Nephron progenitor cell (in vitro differentiated cells): ENCODE results near the gene PHRF1.
A peak's percentile ranks its signal among the peaks of the same experiment; 100 is the strongest.

Experiments
- DNase-seq: peaks from one replicate; pipeline ENCODE4 v3.0.0; 2021
- H3K27ac Mint-ChIP-seq: 2 replicates; pipeline ENCODE4 v1.8.0; 2021; ENCODE audit warnings: mild to moderate bottlenecking, moderate library complexity, mixed read lengths
- H3K27me3 Mint-ChIP-seq: 2 replicates; pipeline ENCODE4 v1.8.0; 2021; ENCODE audit warnings: mild to moderate bottlenecking, low read depth, mixed read lengths; ENCODE audit not compliant: poor library complexity
- H3K36me3 Mint-ChIP-seq: 2 replicates; pipeline ENCODE4 v1.8.0; 2021; ENCODE audit warnings: low read depth, mixed read lengths
- H3K4me1 Mint-ChIP-seq: 2 replicates; pipeline ENCODE4 v1.8.0; 2021; ENCODE audit warnings: mixed read lengths
- H3K4me3 Mint-ChIP-seq: 2 replicates; pipeline ENCODE4 v1.8.0; 2021; ENCODE audit warnings: mild to moderate bottlenecking, moderate library complexity, mixed read lengths
- H3K9me3 Mint-ChIP-seq: 2 replicates; pipeline ENCODE4 v1.8.0; 2021; ENCODE audit warnings: mild to moderate bottlenecking, moderate library complexity, mixed read lengths
- TF ChIP-seq, protein P1 (sequence below): fragments of 200-600 bp; sonication (generic); IDR thresholded peaks from 2 replicates; pipeline ENCODE4 v1.5.0; 2021; ENCODE audit warnings: antibody characterized with exemption

PHRF1 gene

DNA sequence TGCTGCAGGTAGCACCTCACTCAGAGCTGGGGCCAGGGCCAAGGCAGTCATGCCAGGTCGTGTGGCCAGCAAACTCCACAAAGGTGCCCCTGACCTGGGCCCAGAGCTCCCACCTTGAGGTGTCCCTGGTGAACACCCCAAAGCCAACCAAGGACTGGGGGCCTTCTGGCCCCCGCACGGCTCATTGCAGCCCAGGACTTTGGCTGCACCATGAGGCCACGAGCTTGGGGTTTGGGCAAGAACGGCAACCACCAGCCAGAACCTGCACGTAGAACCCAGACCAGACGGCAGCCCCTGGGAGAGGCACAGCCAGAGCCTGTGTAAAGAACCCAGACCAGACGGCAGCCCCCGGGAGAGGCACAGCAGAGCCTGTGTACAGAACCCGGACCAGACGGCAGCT is 31.1 kb upstream of the PHRF1 start:
- Mint-ChIP-seq H3K27ac (no peak overlapping the region), H3K4me3 (no peak overlapping the region), H3K4me1 (peaks cover 5% of the 10 kb centered on the region), H3K36me3 (peaks cover 5% of the 10 kb centered on the region), H3K27me3 (peaks cover 6% of the 10 kb centered on the region), H3K9me3 (no peaks in the 10 kb centered on the region)
- no peak for DNase-seq
- TF ChIP-seq, protein P1, sequence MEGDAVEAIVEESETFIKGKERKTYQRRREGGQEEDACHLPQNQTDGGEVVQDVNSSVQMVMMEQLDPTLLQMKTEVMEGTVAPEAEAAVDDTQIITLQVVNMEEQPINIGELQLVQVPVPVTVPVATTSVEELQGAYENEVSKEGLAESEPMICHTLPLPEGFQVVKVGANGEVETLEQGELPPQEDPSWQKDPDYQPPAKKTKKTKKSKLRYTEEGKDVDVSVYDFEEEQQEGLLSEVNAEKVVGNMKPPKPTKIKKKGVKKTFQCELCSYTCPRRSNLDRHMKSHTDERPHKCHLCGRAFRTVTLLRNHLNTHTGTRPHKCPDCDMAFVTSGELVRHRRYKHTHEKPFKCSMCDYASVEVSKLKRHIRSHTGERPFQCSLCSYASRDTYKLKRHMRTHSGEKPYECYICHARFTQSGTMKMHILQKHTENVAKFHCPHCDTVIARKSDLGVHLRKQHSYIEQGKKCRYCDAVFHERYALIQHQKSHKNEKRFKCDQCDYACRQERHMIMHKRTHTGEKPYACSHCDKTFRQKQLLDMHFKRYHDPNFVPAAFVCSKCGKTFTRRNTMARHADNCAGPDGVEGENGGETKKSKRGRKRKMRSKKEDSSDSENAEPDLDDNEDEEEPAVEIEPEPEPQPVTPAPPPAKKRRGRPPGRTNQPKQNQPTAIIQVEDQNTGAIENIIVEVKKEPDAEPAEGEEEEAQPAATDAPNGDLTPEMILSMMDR: no peak

DNA sequence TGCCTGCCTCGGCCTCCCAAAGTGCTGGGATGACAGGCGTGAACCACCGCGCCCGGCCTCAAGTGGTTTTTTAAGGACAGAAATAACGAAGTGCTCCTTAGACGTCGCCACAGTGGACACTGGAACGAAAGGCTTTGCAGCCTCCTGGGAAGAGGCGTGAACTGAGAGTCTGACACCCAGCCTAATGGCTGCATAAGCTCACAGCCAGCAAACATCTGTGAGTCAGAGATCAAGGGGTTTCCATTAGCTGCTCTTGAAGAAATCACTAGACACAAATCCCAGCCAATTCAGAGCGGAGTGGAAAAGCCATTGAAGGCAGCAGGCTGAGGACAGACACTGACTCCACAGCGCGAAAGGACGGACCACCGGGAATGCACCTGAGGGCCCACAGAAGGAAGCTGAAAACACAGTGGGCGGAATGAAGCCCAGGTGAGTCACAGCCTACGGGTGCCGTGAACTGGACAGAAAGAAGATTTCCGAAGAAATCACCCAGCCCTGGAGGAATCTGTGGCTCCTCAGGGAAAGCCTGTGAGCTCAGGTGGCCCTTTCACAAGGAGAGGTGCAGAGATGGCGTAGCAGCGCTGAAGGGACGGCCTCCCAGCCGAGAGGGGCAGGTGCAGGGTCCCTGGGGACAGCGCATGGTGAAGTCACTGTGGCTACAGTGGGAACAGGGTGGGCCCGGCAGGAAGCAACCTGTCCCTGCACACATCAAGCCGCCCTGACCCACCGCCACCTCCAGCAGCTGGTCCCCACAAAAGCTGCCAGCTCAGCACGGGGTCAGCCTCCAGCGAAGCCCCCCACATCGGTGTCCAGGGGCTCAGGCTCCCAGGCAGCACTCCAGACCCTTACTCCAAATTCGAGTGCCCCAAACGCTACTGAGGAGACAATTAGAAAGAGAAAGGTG is 27.3 kb upstream of the PHRF1 start:
- TF ChIP-seq, protein P1: no peak
- Mint-ChIP-seq H3K27me3 (peaks cover 6% of the 10 kb centered on the region), H3K4me1 (peaks cover 7% of the 10 kb centered on the region), H3K27ac (no peak overlapping the region), H3K4me3 (no peak overlapping the region), H3K36me3 (no peaks in the 10 kb centered on the region), H3K9me3 (no peaks in the 10 kb centered on the region)
- DNase-seq: peak; percentile 3

DNA sequence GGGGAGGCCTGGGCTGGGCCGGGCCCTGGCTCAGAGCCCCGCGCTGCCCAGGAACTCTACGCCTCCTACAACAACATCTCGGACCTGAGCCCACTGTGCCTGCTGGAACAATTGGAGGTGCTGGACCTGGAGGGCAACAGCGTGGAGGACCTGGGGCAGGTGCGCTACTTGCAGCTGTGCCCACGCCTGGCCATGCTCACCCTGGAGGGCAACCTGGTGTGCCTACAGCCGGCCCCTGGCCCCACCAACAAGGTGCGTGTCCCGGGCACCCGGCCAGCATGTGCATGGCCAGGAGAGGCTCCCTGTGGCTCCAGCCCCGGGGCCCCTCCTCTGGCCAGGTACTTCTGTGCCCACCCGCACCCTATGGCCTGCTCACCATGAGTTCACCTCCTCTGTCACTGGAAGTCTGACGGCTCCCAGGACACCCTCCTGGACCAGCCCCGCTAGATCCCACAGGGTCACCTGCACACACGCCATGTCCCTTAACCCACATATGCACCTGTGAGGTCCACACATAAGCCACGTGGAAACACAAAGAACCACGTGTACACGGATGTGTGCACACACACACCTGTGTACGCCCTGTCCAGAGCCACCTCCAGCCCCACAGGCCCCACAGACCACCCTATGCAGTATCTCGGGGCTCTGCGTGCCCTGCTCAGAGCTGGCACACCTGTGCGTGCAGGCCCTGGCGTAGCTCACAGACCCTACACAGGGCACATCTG is 26.1 kb upstream of the PHRF1 start:
- Mint-ChIP-seq H3K27ac (no peak overlapping the region), H3K9me3 (no peaks in the 10 kb centered on the region)

DNA sequence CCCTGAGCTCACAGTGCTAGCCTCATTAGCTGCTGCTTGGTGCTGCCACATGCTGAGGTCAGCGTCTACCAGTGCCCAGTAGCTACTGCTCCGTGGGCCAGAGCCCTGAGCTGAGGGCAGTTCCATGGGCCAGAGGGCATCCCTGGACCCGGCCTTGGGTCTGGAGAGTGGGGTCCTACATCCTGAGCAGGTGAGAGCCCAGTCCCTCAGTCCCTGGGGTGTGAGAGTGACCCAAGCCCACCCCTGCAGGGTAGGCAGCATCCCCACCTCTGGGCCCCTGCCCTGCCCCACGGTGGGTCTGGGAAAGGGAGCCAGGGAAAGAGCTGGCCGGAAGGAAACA is 25.6 kb upstream of the PHRF1 start:
- Mint-ChIP-seq H3K27me3 (peaks cover 9% of the 10 kb centered on the region), H3K9me3 (no peaks in the 10 kb centered on the region), H3K36me3 (no peaks in the 10 kb centered on the region), H3K4me1 (peaks cover 7% of the 10 kb centered on the region), H3K4me3 (no peak overlapping the region), H3K27ac (no peak overlapping the region)
- TF ChIP-seq, protein P1: no peak
- DNase-seq: no peak

More for the DNA sequence above, 26.1 kb upstream of the PHRF1 start:
- no peak for DNase-seq
- Mint-ChIP-seq H3K4me1 (peaks cover 7% of the 10 kb centered on the region), H3K36me3 (no peaks in the 10 kb centered on the region), H3K27me3 (peaks cover 10% of the 10 kb centered on the region), H3K4me3 (no peak overlapping the region)
- TF ChIP-seq, protein P1: no peak

DNA sequence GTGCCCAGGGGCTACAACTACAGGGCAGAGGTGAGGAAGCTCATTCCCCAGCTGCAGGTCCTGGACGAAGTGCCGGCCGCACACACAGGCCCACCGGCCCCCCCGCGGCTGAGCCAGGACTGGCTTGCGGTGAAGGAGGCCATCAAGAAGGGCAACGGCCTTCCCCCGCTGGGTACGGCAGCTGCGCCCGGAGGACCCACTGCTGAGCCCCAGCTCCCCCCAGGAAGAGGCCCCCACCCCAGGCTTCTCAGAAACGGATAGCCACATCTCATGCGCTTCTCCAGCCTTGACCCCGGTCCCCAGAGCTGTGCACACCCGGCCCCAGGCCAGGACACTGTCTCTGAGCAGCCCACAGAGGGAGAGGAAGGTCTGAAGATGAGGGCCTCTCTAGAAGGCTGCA is 25.1 kb upstream of the PHRF1 start:
- no peak for DNase-seq
- Mint-ChIP-seq H3K27me3 (peaks cover 13% of the 10 kb centered on the region), H3K36me3 (no peaks in the 10 kb centered on the region), H3K4me1 (peaks cover 7% of the 10 kb centered on the region), H3K27ac (no peak overlapping the region), H3K9me3 (no peaks in the 10 kb centered on the region), H3K4me3 (no peak overlapping the region)
- TF ChIP-seq, protein P1: no peak
